A673 (cell line): ENCODE data around the gene UBP1.
"Not testable (repeated sequence)": the region's sequence is repeated elsewhere in the genome, so short reads cannot be mapped to it uniquely, and the experiment has no call there.

Experiments used
- EZH2 ChIP-seq: fragments of 200-600 bp; sonication (generic); IDR thresholded peaks from 2 replicates; pipeline ENCODE4 v1.6.1; 2017; ENCODE audit warnings: borderline replicate concordance, low read depth, mild to moderate bottlenecking, mixed read lengths, antibody characterized with exemption, low read length; ENCODE audit not compliant: poor library complexity, severe bottlenecking
- TF ChIP-seq, protein P1 (sequence below): fragments of 300-800, 200-600 bp; sonication (generic); conservative IDR thresholded peaks from 2 replicates; pipeline ENCODE4 v1.5.1; 2017; ENCODE audit warnings: low read depth, mild to moderate bottlenecking, antibody characterized with exemption, low read length, moderate library complexity, mixed read lengths

DNA sequence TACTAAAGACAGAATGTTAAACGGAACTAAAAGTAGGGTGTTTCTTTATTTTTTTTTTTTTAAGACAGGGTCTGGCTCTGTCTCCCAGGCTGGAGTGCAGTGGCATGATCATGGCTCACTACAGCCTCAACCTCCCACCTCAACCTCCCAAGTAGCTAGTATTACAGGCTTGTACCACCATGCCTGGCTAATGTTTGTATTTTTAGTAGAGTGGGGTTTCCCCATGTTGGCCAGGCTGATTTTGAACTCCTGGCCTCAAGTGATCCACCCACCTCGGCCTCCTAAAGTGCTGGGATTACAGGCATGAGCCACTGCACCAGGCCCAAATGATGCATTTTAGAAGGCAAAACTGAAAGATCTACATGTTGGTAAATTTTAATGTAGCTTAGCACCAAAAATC lies 10.9 kb downstream of the UBP1 start:
- TF ChIP-seq, protein P1, sequence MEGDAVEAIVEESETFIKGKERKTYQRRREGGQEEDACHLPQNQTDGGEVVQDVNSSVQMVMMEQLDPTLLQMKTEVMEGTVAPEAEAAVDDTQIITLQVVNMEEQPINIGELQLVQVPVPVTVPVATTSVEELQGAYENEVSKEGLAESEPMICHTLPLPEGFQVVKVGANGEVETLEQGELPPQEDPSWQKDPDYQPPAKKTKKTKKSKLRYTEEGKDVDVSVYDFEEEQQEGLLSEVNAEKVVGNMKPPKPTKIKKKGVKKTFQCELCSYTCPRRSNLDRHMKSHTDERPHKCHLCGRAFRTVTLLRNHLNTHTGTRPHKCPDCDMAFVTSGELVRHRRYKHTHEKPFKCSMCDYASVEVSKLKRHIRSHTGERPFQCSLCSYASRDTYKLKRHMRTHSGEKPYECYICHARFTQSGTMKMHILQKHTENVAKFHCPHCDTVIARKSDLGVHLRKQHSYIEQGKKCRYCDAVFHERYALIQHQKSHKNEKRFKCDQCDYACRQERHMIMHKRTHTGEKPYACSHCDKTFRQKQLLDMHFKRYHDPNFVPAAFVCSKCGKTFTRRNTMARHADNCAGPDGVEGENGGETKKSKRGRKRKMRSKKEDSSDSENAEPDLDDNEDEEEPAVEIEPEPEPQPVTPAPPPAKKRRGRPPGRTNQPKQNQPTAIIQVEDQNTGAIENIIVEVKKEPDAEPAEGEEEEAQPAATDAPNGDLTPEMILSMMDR = not testable (repeated sequence)
- TF ChIP-seq EZH2 = not testable (repeated sequence)
